ENCODE measurements around the gene LHFPL6.
A peak's percentile ranks its signal among the peaks of the same experiment; 100 is the strongest.

GRCh38 chr13:39602614-39603366, at the start of gene LHFPL6:
- peak; percentile 57 for TF ChIP-seq CTCF (IDR thresholded peaks at IDR 0.05)
- TF ChIP-seq EZH2phosphoT487 (IDR thresholded peaks at IDR 0.05) = peak; percentile 41
